Stimulated activated CD4-positive, alpha-beta T cell treated with anti-CD3 and anti-CD28 coated beads, Interleukin-12 subunit alpha, Interleukin-12 subunit beta, amount 100 ng/mL, for 48 hours (primary cell): ENCODE data around the gene METTL9.
"Not testable (repeated sequence)": the region's sequence is repeated elsewhere in the genome, so short reads cannot be mapped to it uniquely, and the experiment has no call there.

Experiments
- DNase-seq, 3 donors: peaks; one replicate each; pipeline ENCODE4 v3.0.0-alpha.2; 2020; ENCODE audit warnings: low read depth in 2 of 3, low spot score in 1 of 3

The METTL9 gene

DNA sequence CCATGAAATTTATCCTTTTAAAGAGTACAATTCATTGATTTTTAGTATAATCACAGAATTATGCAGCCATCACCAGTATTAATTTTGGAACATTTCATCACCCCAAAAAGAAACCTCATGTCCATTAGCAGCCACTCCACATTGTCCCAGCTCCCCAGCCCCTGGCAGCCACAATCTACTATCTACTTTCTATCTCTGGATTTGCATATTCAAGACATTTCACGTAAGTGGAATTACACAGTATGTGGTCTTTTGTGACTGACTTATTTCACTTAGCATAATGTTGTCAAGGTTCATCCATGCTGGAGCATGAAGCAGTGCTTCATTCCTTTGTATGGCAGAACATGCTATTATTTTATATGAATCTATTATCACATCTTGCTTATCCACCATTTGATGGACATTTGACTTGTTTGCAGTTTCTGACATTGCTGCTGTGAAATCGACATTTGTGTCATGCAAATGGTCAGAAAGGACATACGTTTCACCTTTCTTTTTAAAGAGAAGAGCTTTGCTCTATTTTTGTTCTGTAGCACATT lies 10.7 kb downstream of the METTL9 start:
- no peak for DNase-seq

GRCh38 chr16:21610766-21611165 lies 11.4 kb downstream of the METTL9 start:
- DNase-seq = no peak

GRCh38 chr16:21611198-21611555 lies 11.8 kb downstream of the METTL9 start:
- DNase-seq = no peak

DNA sequence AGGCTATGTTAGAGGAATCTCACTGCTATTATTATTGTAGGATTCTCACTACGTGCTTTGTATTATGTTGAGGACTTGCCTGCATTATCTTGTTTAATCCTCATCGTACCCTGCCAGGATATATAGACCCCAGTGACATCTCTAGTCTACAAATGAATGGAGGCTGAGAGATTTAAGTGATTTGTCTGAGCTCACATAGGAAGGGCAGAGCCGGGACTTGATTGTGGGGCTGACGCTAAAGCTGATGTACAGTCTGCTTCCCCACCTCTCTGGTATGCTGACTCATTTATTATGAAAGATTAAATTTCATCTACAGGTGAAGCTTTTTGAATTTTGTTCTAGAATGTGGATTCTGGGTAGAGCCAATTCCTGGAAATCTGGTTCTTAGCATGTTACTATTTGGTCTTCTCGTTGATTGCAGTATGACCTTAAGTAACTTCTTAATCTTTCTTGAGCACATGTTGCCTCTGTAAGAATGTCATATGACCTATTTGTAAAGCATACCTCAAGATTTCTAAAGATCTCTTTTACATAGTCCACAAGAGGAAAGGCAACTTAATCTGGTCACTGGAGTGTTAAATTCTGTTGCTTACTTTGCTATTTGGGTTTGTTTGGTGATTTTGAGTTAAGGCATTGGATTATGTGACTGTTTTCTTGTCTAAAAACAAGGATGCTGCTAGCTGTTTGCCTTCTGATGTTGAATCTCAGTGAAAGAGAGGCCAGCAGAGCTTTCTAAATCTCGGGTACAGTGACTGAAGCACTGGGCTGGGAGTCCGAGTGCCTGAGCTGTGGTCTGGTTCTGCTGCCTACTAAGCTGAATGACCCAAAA lies 12.4 kb downstream of the METTL9 start:
- no peak for DNase-seq

GRCh38 chr16:21613361-21613760 lies 14.0 kb downstream of the METTL9 start:
- no peak for DNase-seq

- no peak for DNase-seq
Measured at GRCh38 chr16:21613781-21614180, 14.4 kb downstream of the METTL9 start.

DNA sequence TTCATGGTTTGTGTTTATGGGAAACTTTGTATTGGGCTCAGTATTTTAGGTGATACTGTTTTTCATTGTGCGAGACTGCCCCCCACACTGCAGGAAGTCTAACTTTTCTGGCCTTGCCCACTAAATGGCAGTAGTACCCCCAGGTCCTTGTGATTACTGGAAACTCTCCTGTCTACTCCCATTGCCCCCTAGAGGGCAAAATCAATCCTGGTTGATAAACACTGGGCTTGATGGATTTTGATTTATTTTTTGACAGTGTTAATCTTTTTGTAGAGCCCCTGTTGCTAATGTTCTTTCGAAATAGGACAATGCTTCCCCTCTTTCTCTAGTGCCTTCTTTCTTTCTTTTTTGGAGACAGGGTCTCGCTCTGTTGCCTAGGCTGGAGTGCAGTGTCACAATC lies 15.5 kb downstream of the METTL9 start:
- no peak for DNase-seq

GRCh38 chr16:21617607-21618006 lies 18.2 kb downstream of the METTL9 start:
- no peak for DNase-seq

GRCh38 chr16:21618281-21618680 lies 18.9 kb downstream of the METTL9 start:
- no peak for DNase-seq

- no peak for DNase-seq
Measured at GRCh38 chr16:21619765-21620425, 20.5 kb downstream of the METTL9 start.

GRCh38 chr16:21620592-21620991 lies 21.2 kb downstream of the METTL9 start:
- DNase-seq = no peak

- DNase-seq = no peak
Measured at GRCh38 chr16:21622545-21622944, 23.2 kb downstream of the METTL9 start.

GRCh38 chr16:21625026-21625425 lies 25.6 kb downstream of the METTL9 start:
- DNase-seq = no peak

DNA sequence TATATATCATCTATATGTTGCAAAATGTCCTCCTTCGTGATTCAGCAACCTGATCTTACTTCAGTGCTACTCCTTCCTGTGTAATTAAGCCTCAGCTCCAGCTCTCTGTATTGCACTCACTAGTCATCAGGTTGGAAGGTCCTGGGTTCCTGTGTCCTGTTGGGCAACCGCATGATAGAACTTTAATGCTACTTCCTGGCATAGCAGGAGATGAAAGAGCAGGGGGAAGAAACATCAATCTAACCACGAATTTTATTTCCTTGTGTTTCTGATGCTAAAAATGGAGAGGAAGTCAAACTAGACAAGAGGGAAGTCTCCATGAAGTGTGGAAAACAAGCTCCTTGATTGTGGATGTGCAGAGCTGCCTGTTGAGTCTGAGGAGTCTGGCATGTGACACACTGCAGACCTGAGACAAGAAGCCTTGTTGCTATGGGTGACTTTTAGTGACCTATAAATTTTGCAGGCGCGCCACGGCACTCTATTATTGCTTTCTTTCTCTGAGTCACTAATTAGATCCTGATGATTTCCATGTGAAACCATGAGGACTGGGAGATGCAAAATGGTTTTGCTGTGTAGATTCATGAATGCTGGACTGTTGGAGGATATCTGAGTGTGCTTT lies 27.4 kb downstream of the METTL9 start:
- no peak for DNase-seq

- DNase-seq = no peak
Measured at GRCh38 chr16:21628121-21628726, 28.8 kb downstream of the METTL9 start.

DNA sequence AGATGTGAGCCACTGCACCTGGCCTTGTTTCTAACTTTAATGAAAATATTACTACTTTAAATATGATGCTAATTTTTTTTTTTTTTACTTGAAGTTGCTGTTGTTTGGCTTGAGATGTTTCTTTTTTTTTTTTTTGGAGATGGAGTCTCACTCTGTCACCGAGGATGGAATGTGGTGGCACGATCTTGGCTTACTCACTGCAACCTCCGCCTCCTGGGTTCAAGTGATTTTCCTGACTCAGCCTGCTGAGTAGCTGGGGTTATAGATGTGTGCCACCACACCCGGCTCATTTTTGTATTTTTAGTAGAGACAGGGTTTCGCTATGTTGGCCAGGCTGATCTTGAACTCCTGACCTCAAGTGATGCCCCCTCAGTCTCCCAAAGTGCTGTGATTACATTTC lies 29.4 kb downstream of the METTL9 start:
- no peak for DNase-seq

- DNase-seq = not testable (repeated sequence)
Measured at GRCh38 chr16:21629616-21630539, 30.5 kb downstream of the METTL9 start.

DNA sequence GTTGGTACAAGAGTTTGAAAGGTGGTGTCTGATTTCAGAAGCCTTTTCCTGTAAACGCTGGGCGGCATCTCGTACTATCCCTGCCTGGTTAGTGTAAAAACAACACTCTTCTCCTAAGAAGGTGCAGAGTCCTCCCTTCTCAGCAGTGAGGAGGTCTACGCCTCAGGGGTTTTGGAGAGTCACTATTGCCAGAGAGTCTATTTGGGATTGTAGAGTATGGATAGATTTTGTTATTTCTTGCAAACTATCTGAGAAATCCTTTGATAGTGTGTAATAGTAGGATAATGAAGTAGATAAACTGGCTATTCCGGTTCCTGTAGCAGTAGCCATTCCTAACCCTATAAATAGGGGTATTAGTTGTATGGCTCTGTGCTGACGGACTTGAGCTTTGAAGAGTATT lies 31.5 kb downstream of the METTL9 start:
- DNase-seq = not testable (repeated sequence)

GRCh38 chr16:21631376-21631775 lies 32.0 kb downstream of the METTL9 start:
- DNase-seq = not testable (repeated sequence)

- not testable (repeated sequence) for DNase-seq
Measured at GRCh38 chr16:21631951-21632575, 32.7 kb downstream of the METTL9 start.
